K562 (cell line): ENCODE data around the gene STX18. TPM values are rescaled to one million over a fixed set of nuclear protein-coding genes. Genes with fewer than 3 reads are reported as not detected.

ENCODE experiments used
- ATAC-seq: fragments of 200-7000 bp; cut with Tn5 transposase; 3 replicates; pipeline ENCODE4 v1.9.1; 2020; ENCODE audit warnings: moderate library complexity
- BruUV-seq: library from RNA; stranded (reverse); fragments of 400-500 nt; replicated peaks from 2 replicates; lab custom pipeline; 2021; lab: Mats Ljungman, UMichigan
- CTCF ChIA-PET: fragments of 300-600 bp; formaldehyde crosslinking; extraction: SDS; loops from one replicate; lab custom pipeline; 2021; ENCODE audit warnings: low intra/inter-chr PET ratio; lab: Yijun Ruan, JAX
- POLR2A ChIA-PET: fragments of 300-600, 350-650 bp; sonication (Branson Sonifier 250); formaldehyde crosslinking; extraction: SDS; loops from one replicate; lab custom pipeline; 2021; ENCODE audit warnings: antibody characterized with exemption, inconsistent platforms; lab: Yijun Ruan, JAX
- DNase-seq, 4 experiments: peaks; one replicate each; pipeline versions ENCODE4 v3.0.0 to v3.0.0-alpha.2; 2011 to 2018; ENCODE audit warnings: low spot score in 3 of 4, mixed read lengths in 3 of 4; ENCODE audit errors: extremely low read depth in 1 of 4
- FAIRE-seq: peaks from 2 replicates; lab custom pipeline; 2011; peaks lifted over from hg19 to GRCh38; lab: Jason Lieb, UNC
- H2AFZ ChIP-seq: 2 replicates; pipeline ENCODE4 v1.6.0; 2011; ENCODE audit warnings: low read depth, low read length, control low read depth, inconsistent platforms
- H3K27ac ChIP-seq: fragments of 200-600 bp; 3 replicates; pipeline ENCODE4 v1.8.0; 2011; ENCODE audit warnings: low read depth, mild to moderate bottlenecking, control low read depth, inconsistent platforms, low read length, moderate library complexity, mixed read lengths; ENCODE audit errors: extremely low read depth
- H3K27me3 ChIP-seq, 2 experiments: fragments of 300-600 bp in 1 of 2; 2 replicates in 1 of 2; 3 replicates in 1 of 2; pipeline versions ENCODE4 v1.6.0 to v1.8.0; 2011; ENCODE audit warnings: inconsistent platforms in 2 of 2, low read length in 2 of 2, mild to moderate bottlenecking in 1 of 2, mixed read lengths in 1 of 2, moderate library complexity in 1 of 2; ENCODE audit not compliant: control insufficient read depth in 2 of 2, insufficient read depth in 2 of 2
- H3K36me3 ChIP-seq: fragments of 300-600 bp; 3 replicates; pipeline ENCODE4 v1.8.0; 2011; ENCODE audit warnings: mild to moderate bottlenecking, low read length, inconsistent platforms; ENCODE audit not compliant: control insufficient read depth, insufficient read depth
- H3K4me1 ChIP-seq, 2 experiments: fragments of 200-600 bp in 1 of 2; replicated peaks in 1 of 2; 2 replicates in 1 of 2; 3 replicates in 1 of 2; pipeline versions ENCODE4 v1.5.1 to v1.8.0; 2011; ENCODE audit warnings: inconsistent platforms in 2 of 2, low read length in 2 of 2, mild to moderate bottlenecking in 1 of 2, mixed read lengths in 1 of 2, moderate library complexity in 1 of 2; ENCODE audit not compliant: control insufficient read depth in 2 of 2, insufficient read depth in 2 of 2
- H3K4me2 ChIP-seq: 2 replicates; pipeline ENCODE4 v1.6.1; 2011; ENCODE audit warnings: low read length, control low read depth, inconsistent platforms, mixed read lengths; ENCODE audit not compliant: insufficient read depth
- H3K4me3 ChIP-seq: fragments of 200-600 bp; sonication (generic), shearing (Covaris generic); 2 replicates; pipeline ENCODE4 v1.5.1; 2016; ENCODE audit warnings: control low read depth, inconsistent platforms
- H3K79me2 ChIP-seq: fragments of 200-600 bp; 3 replicates; pipeline ENCODE4 v1.8.0; 2011; ENCODE audit warnings: low read length, inconsistent platforms; ENCODE audit not compliant: control insufficient read depth, insufficient read depth
- H3K9ac ChIP-seq, 2 experiments: 2 replicates each; pipeline versions ENCODE4 v1.6.0 to v1.6.1; 2011; ENCODE audit warnings: low read depth in 2 of 2, low read length in 2 of 2, control low read depth in 1 of 2, inconsistent platforms in 1 of 2, mild to moderate bottlenecking in 1 of 2, mixed read lengths in 1 of 2; ENCODE audit not compliant: insufficient read depth in 1 of 2
- H3K9me1 ChIP-seq: one replicate; pipeline ENCODE4 v1.6.0; 2011; ENCODE audit warnings: inconsistent platforms, mild to moderate bottlenecking, low read length, moderate library complexity; ENCODE audit not compliant: control insufficient read depth, insufficient read depth
- H3K9me3 ChIP-seq: replicated peaks from 2 replicates; pipeline ENCODE4 v1.5.1; 2011; ENCODE audit warnings: low read depth, low read length, inconsistent platforms; ENCODE audit not compliant: control insufficient read depth, insufficient read depth
- H4K20me1 ChIP-seq: replicated peaks from 2 replicates; pipeline ENCODE4 v1.6.1; 2011; ENCODE audit warnings: low read length, inconsistent platforms, mixed read lengths; ENCODE audit not compliant: control insufficient read depth, insufficient read depth
- NRF1 ChIP-seq, 2 experiments: fragments of 450-650 bp; IDR thresholded peaks in 1 of 2; conservative IDR thresholded peaks in 1 of 2; 2 replicates each; pipeline ENCODE4 v1.6.1; 2014; ENCODE audit warnings: mild to moderate bottlenecking in 2 of 2
- POLR2G ChIP-seq: fragments of 200-400 bp; formaldehyde crosslinking; IDR thresholded peaks from 2 replicates; pipeline ENCODE4 v1.6.1; 2017; ENCODE audit warnings: low read depth, mild to moderate bottlenecking, antibody characterized with exemption, low read length, moderate library complexity
- WGBS: fragments of 100-300 bp; shearing (Covaris generic); methylation state at CpG from one replicate; pipeline ENCODE4 v1.1.6; 2016; ENCODE audit warnings: low coverage, mixed read lengths; ENCODE audit not compliant: insufficient coverage; ENCODE audit errors: missing lambda C conversion rate; 5-methylcytosine and 5-hydroxymethylcytosine counted together
- in situ Hi-C: fragments of 300-500 bp; cut with MboI; formaldehyde crosslinking; loops from 4 replicates; pipeline ENCODE4 v1.15.0; 2018; ENCODE audit warnings: inconsistent platforms, mixed read lengths
- intact Hi-C: fragments of 100-400 bp; cut with micrococcal nuclease; formaldehyde crosslinking; loops from 2 replicates; pipeline ENCODE4 v1.14.2; 2022
- polyA plus RNA-seq, 8 experiments: library from polyadenylated mRNA; depleted of rRNA in 4 of 8; stranded (reverse) in 5 of 8; unstranded in 3 of 8; fragments of >200 nt; fragmentation: Nextera tagmentation in 2 of 8; fragmentation: Illumina TruSeq in 1 of 8; extraction: Ambion mirVana in 2 of 8; extraction: Trizol in 1 of 8; gene quantifications; 2 replicates each; pipeline versions ENCODE4 v1.2.1 to v1.2.3, GENCODE V29; 2011 to 2014; ENCODE audit warnings: inconsistent platforms in 1 of 8, missing spikeins in 1 of 8
- total RNA-seq, 7 experiments: library from RNA; depleted of rRNA in 6 of 7; stranded (reverse); fragments of >200 nt in 6 of 7; fragmentation: Illumina TruSeq in 2 of 7; extraction: Trizol in 2 of 7; gene quantifications; 2 replicates each; pipeline versions ENCODE4 v1.2.1 to v1.2.3, GENCODE V29; 2011 to 2021; ENCODE audit warnings: low replicate concordance in 1 of 7

Gene STX18
- total and polyA plus RNA-seq, 9 of the 15 experiments (the other 6 are each of a cell fraction or from before 2014, with no cell fraction given) = 6.2 to 41.7 (median 22.7) TPM

GRCh38 chr4:4415806-4416805 is 125.7 kb downstream of the STX18 start:
- Histone ChIP-seq H4K20me1 (peaks cover 3% of the 10 kb centered on the region; the same call in 1 of the 2 replicates), H3K4me3 (no peak overlapping the region), H3K4me2 (no peak overlapping the region), H3K36me3 (peaks cover 20% of the 10 kb centered on the region; the same call in 2 of the 3 replicates), H3K79me2 (no peaks in the 10 kb centered on the region), H3K9ac (peak overlapping the region in 1 of 2 experiments; percentile 52; a peak in 2 of 4 replicates), H3K27ac (no peak overlapping the region), H2AFZ (no peak overlapping the region), H3K9me3 (no peaks in the 10 kb centered on the region), H3K27me3 (peaks cover 7 to 45% of the 10 kb centered on the region in 2 experiments; a peak in 4 of 5 replicates), H3K4me1 (peaks cover 0 to 6% of the 10 kb centered on the region in 2 experiments; a peak in 2 of 5 replicates), H3K9me1 (no peaks in the 10 kb centered on the region)
- WGBS = 35% methylated on average over 26 of the region's 27 CpGs
- TF ChIP-seq NRF1 (conservative IDR thresholded peaks at IDR 0.05 in 1 of 2, IDR thresholded peaks at IDR 0.05 in 1 of 2) (no peak), POLR2G (peak; percentile 42; the same call in 1 of the 2 replicates)
- in situ Hi-C loops = no loop called here
- intact Hi-C loops = no loop called here
- no peak for FAIRE-seq
- ChIA-PET POLR2A (interaction anchor here (0.7 to 2.3 kb wide), 3 partner anchors 9 to 1037 kb away, joined by 3 to 5 read pairs (median 4); no protein-coding TSS in a partner anchor), CTCF (no interaction called here)
- no TSS peak for BruUV-seq
- ATAC-seq = no peak; the same call in 1 of the 3 replicates
- no peak for DNase-seq
